HL-60 (cell line): ENCODE measurements around the gene STAB2.

Experiments used
- DNase-seq, 2 experiments: peaks; one replicate each; pipeline ENCODE4 v3.0.0-alpha.2; 2010 to 2020; ENCODE audit warnings: low read depth in 1 of 2, low spot score in 1 of 2
- H3K27ac ChIP-seq: fragments of 250-450 bp; sonication (Bioruptor Pico); replicated peaks from 2 replicates; pipeline ENCODE4 v1.5.1; 2020; ENCODE audit warnings: mild to moderate bottlenecking, moderate library complexity
- H3K27me3 ChIP-seq: fragments of 250-450 bp; sonication (Bioruptor Pico); 2 replicates; pipeline ENCODE4 v1.5.1; 2021; ENCODE audit warnings: mild to moderate bottlenecking, moderate library complexity; ENCODE audit not compliant: insufficient read depth, poor library complexity, severe bottlenecking
- H3K4me3 ChIP-seq: replicated peaks from 2 replicates; pipeline ENCODE4 v1.5.1; 2011; ENCODE audit warnings: mild to moderate bottlenecking, control low read depth, low read length; ENCODE audit not compliant: insufficient read depth
- GABPA ChIP-seq: IDR thresholded peaks from 2 replicates; pipeline ENCODE4 v1.6.1; 2012; ENCODE audit warnings: low read depth
- POLR2AphosphoS5 ChIP-seq: IDR thresholded peaks from 2 replicates; pipeline ENCODE4 v1.6.1; 2012; ENCODE audit warnings: low read depth
- REST ChIP-seq: IDR thresholded peaks from 2 replicates; pipeline ENCODE4 v1.6.1; 2012; ENCODE audit warnings: low read depth; ENCODE audit not compliant: insufficient replicate concordance
- SPI1 ChIP-seq: IDR thresholded peaks from 2 replicates; pipeline ENCODE4 v1.6.1; 2012; ENCODE audit warnings: low read depth, mild to moderate bottlenecking, borderline replicate concordance
- TF ChIP-seq, protein P1 (sequence below): IDR thresholded peaks from one replicate; pipeline ENCODE4 v1.5.1; 2011; ENCODE audit warnings: low read length, control low read depth, inconsistent platforms; ENCODE audit not compliant: insufficient read depth

The STAB2 gene

GRCh38 chr12:103731539-103731938, 144.5 kb downstream of the STAB2 start:
- no peak for TF ChIP-seq REST
- no peak for DNase-seq
- H3K27me3 ChIP-seq, result no peaks in the 10 kb centered on the region

DNA sequence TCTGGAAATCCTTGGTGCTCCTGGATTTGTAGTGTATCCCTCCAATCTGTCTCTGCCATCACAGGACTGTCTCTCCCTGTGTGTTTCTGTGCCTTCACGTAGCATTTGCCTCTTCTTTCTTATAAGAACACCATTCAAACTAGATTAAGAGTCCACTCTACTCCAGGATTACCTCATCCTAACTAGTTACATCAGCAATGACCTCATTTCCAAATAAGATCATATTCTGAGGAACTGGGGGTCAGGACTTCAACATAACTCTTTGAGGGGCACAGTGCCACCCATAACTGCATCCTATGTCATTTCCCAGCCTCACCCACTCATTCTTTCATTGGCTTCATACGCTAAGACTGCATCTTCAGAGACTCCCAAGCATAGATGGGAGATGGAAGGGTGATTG, 147.8 kb downstream of the STAB2 start:
- H3K4me3 ChIP-seq, result no peak overlapping the region
- no peak overlapping the region for H3K27ac ChIP-seq
- TF ChIP-seq REST, result no peak
- TF ChIP-seq, protein P1, sequence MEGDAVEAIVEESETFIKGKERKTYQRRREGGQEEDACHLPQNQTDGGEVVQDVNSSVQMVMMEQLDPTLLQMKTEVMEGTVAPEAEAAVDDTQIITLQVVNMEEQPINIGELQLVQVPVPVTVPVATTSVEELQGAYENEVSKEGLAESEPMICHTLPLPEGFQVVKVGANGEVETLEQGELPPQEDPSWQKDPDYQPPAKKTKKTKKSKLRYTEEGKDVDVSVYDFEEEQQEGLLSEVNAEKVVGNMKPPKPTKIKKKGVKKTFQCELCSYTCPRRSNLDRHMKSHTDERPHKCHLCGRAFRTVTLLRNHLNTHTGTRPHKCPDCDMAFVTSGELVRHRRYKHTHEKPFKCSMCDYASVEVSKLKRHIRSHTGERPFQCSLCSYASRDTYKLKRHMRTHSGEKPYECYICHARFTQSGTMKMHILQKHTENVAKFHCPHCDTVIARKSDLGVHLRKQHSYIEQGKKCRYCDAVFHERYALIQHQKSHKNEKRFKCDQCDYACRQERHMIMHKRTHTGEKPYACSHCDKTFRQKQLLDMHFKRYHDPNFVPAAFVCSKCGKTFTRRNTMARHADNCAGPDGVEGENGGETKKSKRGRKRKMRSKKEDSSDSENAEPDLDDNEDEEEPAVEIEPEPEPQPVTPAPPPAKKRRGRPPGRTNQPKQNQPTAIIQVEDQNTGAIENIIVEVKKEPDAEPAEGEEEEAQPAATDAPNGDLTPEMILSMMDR, result no peak
- TF ChIP-seq GABPA, result no peak
- no peak for TF ChIP-seq SPI1
- no peak for TF ChIP-seq POLR2AphosphoS5
- H3K27me3 ChIP-seq, result peaks cover 2% of the 10 kb centered on the region
- no peak for DNase-seq

More at GRCh38 chr12:103731539-103731938, 144.5 kb downstream of the STAB2 start:
- H3K4me3 ChIP-seq, result no peak overlapping the region
- no peak overlapping the region for H3K27ac ChIP-seq

DNA sequence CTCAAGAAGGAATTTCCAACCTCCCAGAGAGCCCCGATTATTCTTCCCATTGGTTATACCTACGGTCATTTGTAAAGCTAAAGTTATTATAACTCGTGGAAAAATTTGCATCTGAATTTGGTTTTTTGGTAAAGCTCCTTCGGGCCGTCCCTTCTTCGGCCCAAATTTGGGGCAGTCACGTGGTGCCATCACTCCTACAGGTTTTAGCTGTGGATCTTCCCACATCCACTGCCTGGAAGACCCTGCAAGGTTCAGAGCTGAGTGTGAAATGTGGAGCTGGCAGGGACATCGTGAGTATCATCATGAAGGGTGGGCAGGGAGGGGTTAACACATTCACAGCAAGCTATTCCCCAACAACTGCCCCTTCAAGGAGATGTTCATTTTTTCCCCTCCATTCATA, 148.2 kb downstream of the STAB2 start:
- H3K27me3 ChIP-seq, result peaks cover 4% of the 10 kb centered on the region
- no peak overlapping the region for H3K27ac ChIP-seq
- no peak overlapping the region for H3K4me3 ChIP-seq
- TF ChIP-seq POLR2AphosphoS5 (no peak), REST (no peak), GABPA (no peak), SPI1 (no peak)
- TF ChIP-seq, protein P1, result no peak
- DNase-seq, result no peak

GRCh38 chr12:103736572-103736971, 149.5 kb downstream of the STAB2 start:
- no peak for DNase-seq
- TF ChIP-seq GABPA, result no peak
- no peak for TF ChIP-seq POLR2AphosphoS5
- no peak for TF ChIP-seq SPI1
- TF ChIP-seq REST, result no peak
- TF ChIP-seq, protein P1, result no peak
- no peak overlapping the region for H3K4me3 ChIP-seq

More at GRCh38 chr12:103736572-103736971, 149.5 kb downstream of the STAB2 start:
- H3K27ac ChIP-seq, result no peak overlapping the region
- H3K27me3 ChIP-seq, result peaks cover 4% of the 10 kb centered on the region
